GM20000 (cell line): ENCODE measurements around the gene SIGLEC10.

Source experiments
- DNase-seq: peaks from one replicate; pipeline ENCODE4 v3.0.0; 2012; ENCODE audit warnings: low spot score
- TF ChIP-seq, protein P1 (sequence below): IDR thresholded peaks from 2 replicates; pipeline ENCODE4 v1.5.1; 2012; ENCODE audit warnings: mild to moderate bottlenecking, control low read depth; ENCODE audit errors: extremely low read depth, missing control alignments

SIGLEC10 gene

GRCh38 chr19:51458899-51459505, 41.6 kb upstream of the SIGLEC10 start:
- TF ChIP-seq, protein P1, sequence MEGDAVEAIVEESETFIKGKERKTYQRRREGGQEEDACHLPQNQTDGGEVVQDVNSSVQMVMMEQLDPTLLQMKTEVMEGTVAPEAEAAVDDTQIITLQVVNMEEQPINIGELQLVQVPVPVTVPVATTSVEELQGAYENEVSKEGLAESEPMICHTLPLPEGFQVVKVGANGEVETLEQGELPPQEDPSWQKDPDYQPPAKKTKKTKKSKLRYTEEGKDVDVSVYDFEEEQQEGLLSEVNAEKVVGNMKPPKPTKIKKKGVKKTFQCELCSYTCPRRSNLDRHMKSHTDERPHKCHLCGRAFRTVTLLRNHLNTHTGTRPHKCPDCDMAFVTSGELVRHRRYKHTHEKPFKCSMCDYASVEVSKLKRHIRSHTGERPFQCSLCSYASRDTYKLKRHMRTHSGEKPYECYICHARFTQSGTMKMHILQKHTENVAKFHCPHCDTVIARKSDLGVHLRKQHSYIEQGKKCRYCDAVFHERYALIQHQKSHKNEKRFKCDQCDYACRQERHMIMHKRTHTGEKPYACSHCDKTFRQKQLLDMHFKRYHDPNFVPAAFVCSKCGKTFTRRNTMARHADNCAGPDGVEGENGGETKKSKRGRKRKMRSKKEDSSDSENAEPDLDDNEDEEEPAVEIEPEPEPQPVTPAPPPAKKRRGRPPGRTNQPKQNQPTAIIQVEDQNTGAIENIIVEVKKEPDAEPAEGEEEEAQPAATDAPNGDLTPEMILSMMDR: no peak
- no peak for DNase-seq

DNA sequence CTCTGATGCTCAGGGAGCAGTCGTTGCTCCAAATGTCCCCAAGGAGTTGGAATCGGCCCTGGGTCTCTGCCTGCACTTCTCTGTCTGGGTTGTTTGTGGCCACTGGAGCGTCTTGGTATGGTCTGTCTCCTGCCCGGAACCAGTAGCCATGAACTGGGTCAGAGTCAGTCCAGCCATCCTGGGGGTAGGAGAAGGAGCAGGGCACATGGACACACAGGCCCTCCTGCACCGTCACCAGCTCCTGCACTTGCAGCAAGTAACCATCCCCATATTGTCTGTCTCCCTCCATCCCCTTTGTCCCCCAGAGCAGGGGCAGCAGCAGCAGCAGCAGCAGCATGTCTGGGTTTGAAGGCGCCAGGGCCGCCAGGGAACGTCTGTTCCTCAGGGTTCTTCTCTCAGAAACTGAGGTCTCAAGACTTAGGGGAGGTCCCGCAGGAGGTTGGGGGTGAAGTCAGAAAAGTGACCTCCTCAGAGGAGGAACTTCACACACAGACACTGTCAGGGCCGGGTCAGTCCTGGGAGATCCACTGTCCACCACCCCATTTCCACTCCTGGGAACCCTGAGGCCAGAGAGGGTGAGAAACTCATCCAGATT, 40.7 kb upstream of the SIGLEC10 start, which contains the start of gene SIGLEC8:
Gene SIGLEC8, minus strand, starts transcription at position 404 of the 595 bp plus-strand sequence. Its CDS starts 67 bp downstream, at position 337.
- no peak for DNase-seq
- TF ChIP-seq, protein P1: no peak

- TF ChIP-seq, protein P1: no peak
- DNase-seq: no peak
These were observed 40.0 kb upstream of the SIGLEC10 start for GRCh38 chr19:51457351-51458013.

- DNase-seq: no peak
- TF ChIP-seq, protein P1: no peak
These were observed 39.3 kb upstream of the SIGLEC10 start for GRCh38 chr19:51456541-51457290.

- TF ChIP-seq, protein P1: no peak
- DNase-seq: no peak
These were observed 33.4 kb upstream of the SIGLEC10 start for GRCh38 chr19:51450730-51451307.

- DNase-seq: no peak
- TF ChIP-seq, protein P1: no peak
These were observed 31.1 kb upstream of the SIGLEC10 start for GRCh38 chr19:51448411-51449016.
